ENCODE data around the gene LRPAP1. TPM values are rescaled to one million over a fixed set of nuclear protein-coding genes. Genes with fewer than 3 reads are reported as not detected.

The LRPAP1 gene
- total RNA-seq, 1 experiment from 2014 or later = 109 TPM

DNA sequence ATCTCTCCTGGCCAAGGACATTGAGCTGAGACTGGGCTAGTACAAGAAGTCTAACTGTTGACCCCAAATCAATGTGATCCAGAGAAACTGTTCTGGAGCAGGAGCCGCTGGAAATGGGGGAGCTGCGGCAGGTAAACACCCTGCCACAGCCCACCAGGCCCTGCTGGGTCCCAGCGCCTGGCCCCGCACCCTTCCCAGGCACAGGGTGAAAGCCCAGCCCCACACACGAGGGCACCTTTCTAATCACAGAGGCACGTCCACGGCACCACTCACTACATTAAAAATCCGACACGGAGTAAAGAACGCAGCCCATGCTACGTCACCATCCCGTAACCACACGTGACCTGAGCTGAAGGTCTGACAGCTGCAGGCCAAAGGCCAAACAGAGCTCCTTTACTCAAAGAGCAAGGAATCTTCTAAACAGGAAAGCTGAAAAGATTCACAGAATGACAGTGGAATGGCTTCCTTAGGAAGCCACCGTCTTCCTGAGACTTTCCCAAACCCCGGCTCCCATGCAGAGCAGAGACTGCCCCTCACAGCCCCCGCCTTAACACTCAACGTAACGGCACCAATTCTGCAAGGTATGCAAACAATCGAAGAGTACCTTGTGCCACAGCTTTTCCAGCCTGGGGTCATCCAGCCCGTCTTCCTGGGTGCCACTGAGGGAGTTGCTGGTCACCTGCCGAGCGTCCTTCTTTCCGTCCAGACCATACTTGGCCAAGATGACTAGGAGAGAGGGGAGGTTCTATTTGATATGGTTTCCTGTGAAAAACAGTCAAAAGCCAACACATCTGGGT lies 12.6 kb downstream of the LRPAP1 start:
- DNase-seq (ENCODE audit: low read depth, low spot score) (no peak), ATAC-seq (no peak)
- no peak overlapping the region for H3K4me3 ChIP-seq (replicated peaks in 1 of 2; ENCODE audit: low read depth in 1 of 2, low read length in 2 of 2)
- no peak overlapping the region for H3K9ac ChIP-seq (ENCODE audit: low read length)
- no peak for TF ChIP-seq ELF1 (IDR thresholded peaks at IDR 0.05; ENCODE audit: borderline replicate concordance, low read depth)
- TF ChIP-seq, protein P1, sequence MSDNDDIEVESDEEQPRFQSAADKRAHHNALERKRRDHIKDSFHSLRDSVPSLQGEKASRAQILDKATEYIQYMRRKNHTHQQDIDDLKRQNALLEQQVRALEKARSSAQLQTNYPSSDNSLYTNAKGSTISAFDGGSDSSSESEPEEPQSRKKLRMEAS (IDR thresholded peaks at IDR 0.05) = no peak
- no peak for TF ChIP-seq RAD21 (IDR thresholded peaks at IDR 0.05; ENCODE audit: low read depth)
- no peak for TF ChIP-seq TCF7L2 (IDR thresholded peaks at IDR 0.05; ENCODE audit: borderline replicate concordance, extremely low read depth, insufficient read depth, insufficient read length)
- no TSS peak for BruUV-seq (replicated peaks)
- RAD21 ChIA-PET (ENCODE audit: low non-redundant PET in 1 of 2, low total read pairs in 2 of 2, uncharacterized antibody in 2 of 2, unreplicated experiment in 2 of 2) = no interaction called here
- intact Hi-C loops (cut with micrococcal nuclease) = no loop called here
- peaks cover 29 to 38% of the 10 kb centered on the region in 2 experiments; a peak in 3 of 4 replicates for H3K36me3 ChIP-seq (ENCODE audit: control insufficient read depth in 1 of 2, insufficient read depth in 2 of 2, low read length in 2 of 2)
- H4K20me1 ChIP-seq (ENCODE audit: insufficient read depth) = no peaks in the 10 kb centered on the region
- peaks cover 22% of the 10 kb centered on the region; the same call in 1 of the 2 replicates for H3K79me2 ChIP-seq (ENCODE audit: insufficient read depth, low read length)
- H2AFZ ChIP-seq (ENCODE audit: low read depth, low read length, poor library complexity, severe bottlenecking) = no peak overlapping the region
- CTCF ChIA-PET = no interaction called here
- H3K4me2 ChIP-seq (ENCODE audit: low read length) = no peak overlapping the region
- H3K27me3 ChIP-seq (ENCODE audit: insufficient read depth, low read length) = no peaks in the 10 kb centered on the region
- no peaks in the 10 kb centered on the region for H3K9me2 ChIP-seq (ENCODE audit: insufficient read depth)
- H3K27ac ChIP-seq (ENCODE audit: low read depth, low read length) = no peak overlapping the region
- no peaks in the 10 kb centered on the region for H3K4me1 ChIP-seq (ENCODE audit: control insufficient read depth in 1 of 2, insufficient read depth in 2 of 2, low read length in 2 of 2)
- H3K9me3 ChIP-seq (ENCODE audit: control insufficient read depth in 1 of 2, insufficient read depth in 1 of 2, low read depth in 1 of 2, low read length in 2 of 2) = no peaks in the 10 kb centered on the region
- POLR2A ChIA-PET = no interaction called here

DNA sequence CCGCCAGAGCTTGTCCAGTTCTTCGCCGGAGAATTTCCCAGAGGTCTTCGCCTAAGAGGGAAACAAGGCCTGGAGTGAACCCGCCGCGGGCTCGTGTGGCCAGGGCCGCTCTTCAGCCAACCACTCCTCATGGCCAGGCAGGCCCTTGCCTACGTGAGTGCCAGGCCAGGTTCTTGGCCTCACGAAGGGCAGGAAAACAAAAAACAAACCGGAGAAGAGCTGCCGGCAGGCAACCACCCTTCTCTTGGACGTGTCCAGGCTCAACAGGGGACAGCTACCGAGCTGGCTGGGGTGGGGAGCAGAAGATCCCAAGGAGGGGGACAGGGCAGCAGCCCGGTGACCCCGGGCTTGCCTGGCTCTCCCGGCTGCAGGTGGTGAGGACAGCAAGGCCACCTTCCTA lies 13.3 kb downstream of the LRPAP1 start:
- DNase-seq (ENCODE audit: low read depth, low spot score) (no peak), ATAC-seq (no peak)
- intact Hi-C loops (cut with micrococcal nuclease) = no loop called here
- Histone ChIP-seq H2AFZ (ENCODE audit: low read depth, low read length, poor library complexity, severe bottlenecking) (no peak overlapping the region), H3K4me2 (ENCODE audit: low read length) (no peak overlapping the region), H3K4me1 (ENCODE audit: control insufficient read depth in 1 of 2, insufficient read depth in 2 of 2, low read length in 2 of 2) (no peaks in the 10 kb centered on the region), H3K27me3 (ENCODE audit: insufficient read depth, low read length) (no peaks in the 10 kb centered on the region), H3K9ac (ENCODE audit: low read length) (no peak overlapping the region), H3K9me2 (ENCODE audit: insufficient read depth) (no peaks in the 10 kb centered on the region), H3K79me2 (ENCODE audit: insufficient read depth, low read length) (peaks cover 16% of the 10 kb centered on the region; the same call in 1 of the 2 replicates), H4K20me1 (ENCODE audit: insufficient read depth) (no peaks in the 10 kb centered on the region), H3K36me3 (ENCODE audit: control insufficient read depth in 1 of 2, insufficient read depth in 2 of 2, low read length in 2 of 2) (peaks cover 27 to 38% of the 10 kb centered on the region in 2 experiments), H3K4me3 (replicated peaks in 1 of 2; ENCODE audit: low read depth in 1 of 2, low read length in 2 of 2) (no peak overlapping the region), H3K9me3 (ENCODE audit: control insufficient read depth in 1 of 2, insufficient read depth in 1 of 2, low read depth in 1 of 2, low read length in 2 of 2) (no peaks in the 10 kb centered on the region), H3K27ac (ENCODE audit: low read depth, low read length) (no peak overlapping the region)
- no TSS peak for BruUV-seq (replicated peaks)
- no peak for TF ChIP-seq POLR2AphosphoS5 (IDR thresholded peaks at IDR 0.05; ENCODE audit: low read depth, low read length)
- ChIA-PET RAD21 (ENCODE audit: low non-redundant PET in 1 of 2, low total read pairs in 2 of 2, uncharacterized antibody in 2 of 2, unreplicated experiment in 2 of 2) (no interaction called here), POLR2A (no interaction called here), CTCF (no interaction called here)

All from HCT116 (cell line).